ENCODE results near the gene TTC7B. TPM values are rescaled to one million over a fixed set of nuclear protein-coding genes. Genes with fewer than 3 reads are reported as not detected.

The TTC7B gene
- total RNA-seq, 4 donors from 2014 or later = 19.1 to 87.6 (median 22.1) TPM

DNA sequence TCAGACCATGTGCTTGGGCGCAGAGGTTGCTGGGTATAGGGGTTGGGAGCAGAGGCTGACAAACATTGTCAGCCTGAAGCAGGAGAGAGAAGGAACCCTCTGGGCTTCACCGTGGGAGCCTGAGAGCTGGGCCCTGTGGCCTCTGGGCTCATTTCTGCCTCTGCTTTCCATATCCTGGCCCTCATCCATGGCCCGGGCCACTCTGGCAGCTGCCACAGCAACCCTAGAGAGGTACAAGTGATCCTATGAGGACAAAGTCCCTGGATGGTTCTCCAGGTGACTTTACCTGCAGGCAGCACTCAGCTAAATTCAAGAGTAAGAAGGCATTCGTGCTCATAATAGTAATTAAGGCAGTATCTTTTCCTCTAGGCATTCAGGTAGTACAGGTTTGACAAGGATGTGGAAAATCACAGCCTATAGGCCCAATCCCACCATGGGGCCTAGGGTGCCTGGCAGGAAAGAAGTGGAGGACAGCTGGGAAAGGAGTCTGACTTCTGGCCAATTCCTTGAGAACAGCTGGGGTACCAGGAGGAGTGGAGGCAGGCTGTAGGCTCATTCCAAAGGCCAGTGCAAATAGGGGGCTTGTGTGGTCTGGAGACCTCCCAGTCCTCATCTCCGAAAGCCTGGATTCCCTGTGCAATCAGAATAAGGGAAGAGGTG is 3.6 kb upstream of the TTC7B start:
- H3K4me1 ChIP-seq = peaks cover 5 to 11% of the 10 kb centered on the region in 2 donors
- DNase-seq = no peak
- H3K27ac ChIP-seq = no peak overlapping the region
- intact Hi-C loops (cut with DNase I) = loop anchor here (5.0 kb wide), 1 partner anchor 63 kb away; no protein-coding TSS in a partner anchor
- no peak overlapping the region for H3K4me3 ChIP-seq (replicated peaks in 1 of 3)
- H3K36me3 ChIP-seq = no peaks in the 10 kb centered on the region
- WGBS, 2 donors = 69 to 88% methylated on average over 5 of the region's 5 CpGs
- no peaks in the 10 kb centered on the region for H3K9me3 ChIP-seq
- no peak for TF ChIP-seq POLR2A (IDR thresholded peaks at IDR 0.05)
- TF ChIP-seq, protein P1, sequence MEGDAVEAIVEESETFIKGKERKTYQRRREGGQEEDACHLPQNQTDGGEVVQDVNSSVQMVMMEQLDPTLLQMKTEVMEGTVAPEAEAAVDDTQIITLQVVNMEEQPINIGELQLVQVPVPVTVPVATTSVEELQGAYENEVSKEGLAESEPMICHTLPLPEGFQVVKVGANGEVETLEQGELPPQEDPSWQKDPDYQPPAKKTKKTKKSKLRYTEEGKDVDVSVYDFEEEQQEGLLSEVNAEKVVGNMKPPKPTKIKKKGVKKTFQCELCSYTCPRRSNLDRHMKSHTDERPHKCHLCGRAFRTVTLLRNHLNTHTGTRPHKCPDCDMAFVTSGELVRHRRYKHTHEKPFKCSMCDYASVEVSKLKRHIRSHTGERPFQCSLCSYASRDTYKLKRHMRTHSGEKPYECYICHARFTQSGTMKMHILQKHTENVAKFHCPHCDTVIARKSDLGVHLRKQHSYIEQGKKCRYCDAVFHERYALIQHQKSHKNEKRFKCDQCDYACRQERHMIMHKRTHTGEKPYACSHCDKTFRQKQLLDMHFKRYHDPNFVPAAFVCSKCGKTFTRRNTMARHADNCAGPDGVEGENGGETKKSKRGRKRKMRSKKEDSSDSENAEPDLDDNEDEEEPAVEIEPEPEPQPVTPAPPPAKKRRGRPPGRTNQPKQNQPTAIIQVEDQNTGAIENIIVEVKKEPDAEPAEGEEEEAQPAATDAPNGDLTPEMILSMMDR (IDR thresholded peaks at IDR 0.05) = no peak
- H3K27me3 ChIP-seq = no peaks in the 10 kb centered on the region

DNA sequence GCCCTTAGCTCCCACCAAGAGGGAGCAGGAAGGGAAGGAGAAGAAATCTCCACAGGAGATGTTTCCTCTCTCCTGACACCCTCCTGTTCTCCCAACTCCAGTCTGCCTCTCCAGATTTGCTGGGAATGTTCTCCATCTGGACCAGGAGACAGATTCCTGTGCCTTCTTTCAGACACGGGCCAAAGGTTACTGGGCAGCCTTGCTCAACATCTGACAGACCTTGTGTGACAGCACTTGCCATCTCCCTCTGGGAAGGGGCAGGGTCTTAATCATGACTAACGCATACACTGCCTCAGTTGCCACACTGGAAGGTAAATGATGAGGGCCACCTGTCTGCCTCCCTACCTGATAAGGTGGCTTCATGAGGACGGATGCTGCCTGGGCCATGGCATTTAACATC is 2.5 kb upstream of the TTC7B start:
- TF ChIP-seq, protein P1 (IDR thresholded peaks at IDR 0.05) = no peak
- no peak for TF ChIP-seq POLR2A (IDR thresholded peaks at IDR 0.05)
- H3K4me1 ChIP-seq = peaks cover 5 to 11% of the 10 kb centered on the region in 2 donors
- H3K27ac ChIP-seq = no peak overlapping the region
- WGBS, 2 donors = 79 to 90% methylated on average over 3 of the region's 3 CpGs
- intact Hi-C loops (cut with DNase I) = loop anchor here (5.0 kb wide), 1 partner anchor 61 kb away; no protein-coding TSS in a partner anchor
- H3K9me3 ChIP-seq = no peaks in the 10 kb centered on the region
- H3K27me3 ChIP-seq = no peaks in the 10 kb centered on the region
- DNase-seq = no peak
- no peaks in the 10 kb centered on the region for H3K36me3 ChIP-seq
- H3K4me3 ChIP-seq (replicated peaks in 1 of 3) = no peak overlapping the region

DNA sequence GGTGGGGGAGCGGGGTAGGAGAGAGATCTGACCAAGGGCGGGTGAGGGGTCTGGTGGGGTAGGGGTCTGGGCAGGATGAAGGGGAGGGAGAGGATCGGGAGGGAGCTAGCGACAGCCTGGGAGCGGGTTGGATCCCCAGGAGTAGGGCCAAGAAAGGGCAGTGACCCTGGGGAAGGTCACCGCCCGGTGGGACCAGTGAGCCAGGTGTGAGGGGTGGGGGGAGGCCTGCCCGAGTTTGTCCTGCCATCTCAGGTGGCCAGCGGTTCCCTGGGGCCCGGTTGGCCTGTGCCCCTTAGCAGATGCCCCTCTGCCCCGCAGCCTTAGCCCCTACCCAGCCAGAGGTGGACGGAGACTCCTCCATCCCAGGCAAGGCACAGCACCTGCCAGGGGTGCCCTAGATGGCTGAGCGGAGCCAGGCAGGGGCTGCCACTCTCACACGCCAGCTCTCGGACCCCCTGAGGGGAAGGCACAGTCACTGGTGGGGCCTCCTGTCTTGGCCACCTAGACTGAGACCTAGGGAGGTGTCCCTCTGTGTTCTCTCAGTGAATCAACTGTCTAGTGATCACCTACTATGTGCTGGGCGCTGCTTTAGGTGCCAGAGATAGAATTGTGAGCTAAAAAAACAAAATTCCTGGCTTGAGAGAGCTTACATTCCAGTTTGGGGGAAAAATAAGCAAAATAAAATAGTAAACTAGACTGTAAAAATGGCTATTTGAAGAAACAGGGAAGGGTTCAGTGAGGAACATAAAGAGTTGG is 629 bp upstream of the TTC7B start:
- TF ChIP-seq, protein P1 (IDR thresholded peaks at IDR 0.05) = peak in 1 of 6 experiments; percentile 23
- TF ChIP-seq POLR2A (IDR thresholded peaks at IDR 0.05) = no peak
- H3K36me3 ChIP-seq = no peaks in the 10 kb centered on the region
- no peak for DNase-seq
- no peak overlapping the region for H3K27ac ChIP-seq
- 17 to 53% methylated on average over 6 to 11 of the region's 16 CpGs for WGBS, 2 donors
- H3K27me3 ChIP-seq = no peaks in the 10 kb centered on the region
- no peaks in the 10 kb centered on the region for H3K9me3 ChIP-seq
- H3K4me1 ChIP-seq = peaks cover 5 to 11% of the 10 kb centered on the region in 2 donors
- H3K4me3 ChIP-seq (replicated peaks in 1 of 3) = no peak overlapping the region
- intact Hi-C loops (cut with DNase I) = loop anchor here (5.0 kb wide), 1 partner anchor 60 kb away; no protein-coding TSS in a partner anchor

DNA sequence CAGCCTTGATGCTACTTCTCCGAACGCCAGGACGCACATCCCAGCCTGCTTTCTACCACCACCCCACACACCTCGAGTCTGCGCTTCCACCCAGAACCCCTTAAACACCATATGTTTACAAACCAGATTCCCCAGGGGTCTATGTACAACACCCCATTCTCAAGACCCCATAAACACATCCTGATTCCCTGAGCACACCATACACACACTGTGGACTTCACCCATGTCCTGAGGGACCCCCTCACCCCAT is 733 bp downstream of the TTC7B start:
- no peak for DNase-seq
- no peak for TF ChIP-seq POLR2A (IDR thresholded peaks at IDR 0.05)
- TF ChIP-seq, protein P1 (IDR thresholded peaks at IDR 0.05) = no peak
- H3K9me3 ChIP-seq = no peaks in the 10 kb centered on the region
- WGBS, 2 donors = 36 to 39% methylated on average over 5 of the region's 5 CpGs
- intact Hi-C loops (cut with DNase I) = loop anchor here (5.0 kb wide), 1 partner anchor 58 kb away; no protein-coding TSS in a partner anchor
- H3K4me1 ChIP-seq = peaks cover 5 to 11% of the 10 kb centered on the region in 2 donors
- no peak overlapping the region for H3K27ac ChIP-seq
- peak overlapping the region in 2 of 3 donors; percentile 25 to 46 for H3K4me3 ChIP-seq (replicated peaks in 1 of 3)
- H3K27me3 ChIP-seq = no peaks in the 10 kb centered on the region
- H3K36me3 ChIP-seq = no peaks in the 10 kb centered on the region
